K562 (cell line): Measurements from ENCODE around the gene HOXA5. TPM values are rescaled to one million over a fixed set of nuclear protein-coding genes. Genes with fewer than 3 reads are reported as not detected.

ENCODE experiments used
- ATAC-seq: fragments of 200-7000 bp; cut with Tn5 transposase; 3 replicates; pipeline ENCODE4 v1.9.1; 2020; ENCODE audit warnings: moderate library complexity
- BruUV-seq: library from RNA; stranded (reverse); fragments of 400-500 nt; replicated peaks from 2 replicates; lab custom pipeline; 2021; lab: Mats Ljungman, UMichigan
- CTCF ChIA-PET: fragments of 300-600 bp; formaldehyde crosslinking; extraction: SDS; loops from one replicate; lab custom pipeline; 2021; ENCODE audit warnings: low intra/inter-chr PET ratio; lab: Yijun Ruan, JAX
- POLR2A ChIA-PET: fragments of 300-600, 350-650 bp; sonication (Branson Sonifier 250); formaldehyde crosslinking; extraction: SDS; loops from one replicate; lab custom pipeline; 2021; ENCODE audit warnings: antibody characterized with exemption, inconsistent platforms; lab: Yijun Ruan, JAX
- DNase-seq, 4 experiments: peaks; one replicate each; pipeline versions ENCODE4 v3.0.0 to v3.0.0-alpha.2; 2011 to 2018; ENCODE audit warnings: low spot score in 3 of 4, mixed read lengths in 3 of 4; ENCODE audit errors: extremely low read depth in 1 of 4
- FAIRE-seq: peaks from 2 replicates; lab custom pipeline; 2011; peaks lifted over from hg19 to GRCh38; lab: Jason Lieb, UNC
- H2AFZ ChIP-seq: 2 replicates; pipeline ENCODE4 v1.6.0; 2011; ENCODE audit warnings: low read depth, low read length, control low read depth, inconsistent platforms
- H3K27ac ChIP-seq: fragments of 200-600 bp; 3 replicates; pipeline ENCODE4 v1.8.0; 2011; ENCODE audit warnings: low read depth, mild to moderate bottlenecking, control low read depth, inconsistent platforms, low read length, moderate library complexity, mixed read lengths; ENCODE audit errors: extremely low read depth
- H3K27me3 ChIP-seq, 2 experiments: fragments of 300-600 bp in 1 of 2; 2 replicates in 1 of 2; 3 replicates in 1 of 2; pipeline versions ENCODE4 v1.6.0 to v1.8.0; 2011; ENCODE audit warnings: inconsistent platforms in 2 of 2, low read length in 2 of 2, mild to moderate bottlenecking in 1 of 2, mixed read lengths in 1 of 2, moderate library complexity in 1 of 2; ENCODE audit not compliant: control insufficient read depth in 2 of 2, insufficient read depth in 2 of 2
- H3K36me3 ChIP-seq: fragments of 300-600 bp; 3 replicates; pipeline ENCODE4 v1.8.0; 2011; ENCODE audit warnings: mild to moderate bottlenecking, low read length, inconsistent platforms; ENCODE audit not compliant: control insufficient read depth, insufficient read depth
- H3K4me1 ChIP-seq, 2 experiments: fragments of 200-600 bp in 1 of 2; replicated peaks in 1 of 2; 2 replicates in 1 of 2; 3 replicates in 1 of 2; pipeline versions ENCODE4 v1.5.1 to v1.8.0; 2011; ENCODE audit warnings: inconsistent platforms in 2 of 2, low read length in 2 of 2, mild to moderate bottlenecking in 1 of 2, mixed read lengths in 1 of 2, moderate library complexity in 1 of 2; ENCODE audit not compliant: control insufficient read depth in 2 of 2, insufficient read depth in 2 of 2
- H3K4me2 ChIP-seq: 2 replicates; pipeline ENCODE4 v1.6.1; 2011; ENCODE audit warnings: low read length, control low read depth, inconsistent platforms, mixed read lengths; ENCODE audit not compliant: insufficient read depth
- H3K4me3 ChIP-seq: fragments of 200-600 bp; sonication (generic), shearing (Covaris generic); 2 replicates; pipeline ENCODE4 v1.5.1; 2016; ENCODE audit warnings: control low read depth, inconsistent platforms
- H3K79me2 ChIP-seq: fragments of 200-600 bp; 3 replicates; pipeline ENCODE4 v1.8.0; 2011; ENCODE audit warnings: low read length, inconsistent platforms; ENCODE audit not compliant: control insufficient read depth, insufficient read depth
- H3K9ac ChIP-seq, 2 experiments: 2 replicates each; pipeline versions ENCODE4 v1.6.0 to v1.6.1; 2011; ENCODE audit warnings: low read depth in 2 of 2, low read length in 2 of 2, control low read depth in 1 of 2, inconsistent platforms in 1 of 2, mild to moderate bottlenecking in 1 of 2, mixed read lengths in 1 of 2; ENCODE audit not compliant: insufficient read depth in 1 of 2
- H3K9me1 ChIP-seq: one replicate; pipeline ENCODE4 v1.6.0; 2011; ENCODE audit warnings: inconsistent platforms, mild to moderate bottlenecking, low read length, moderate library complexity; ENCODE audit not compliant: control insufficient read depth, insufficient read depth
- H3K9me3 ChIP-seq: replicated peaks from 2 replicates; pipeline ENCODE4 v1.5.1; 2011; ENCODE audit warnings: low read depth, low read length, inconsistent platforms; ENCODE audit not compliant: control insufficient read depth, insufficient read depth
- H4K20me1 ChIP-seq: replicated peaks from 2 replicates; pipeline ENCODE4 v1.6.1; 2011; ENCODE audit warnings: low read length, inconsistent platforms, mixed read lengths; ENCODE audit not compliant: control insufficient read depth, insufficient read depth
- FOXK1 ChIP-seq: sonication (generic); formaldehyde crosslinking; IDR thresholded peaks from 2 replicates; pipeline ENCODE4 v1.8.0; 2022; ENCODE audit warnings: missing genetic modification reagents, mild to moderate bottlenecking, borderline replicate concordance
- GATAD2A ChIP-seq: fragments of 450-650 bp; IDR thresholded peaks from 2 replicates; pipeline ENCODE4 v1.6.1; 2017
- HSF4 ChIP-seq: fragments of 250-450 bp; sonication (Bioruptor Pico); IDR thresholded peaks from 2 replicates; pipeline ENCODE4 v2.1.2; 2022; ENCODE audit warnings: mild to moderate bottlenecking, moderate library complexity, borderline replicate concordance
- MAFG ChIP-seq: fragments of 450-650 bp; conservative IDR thresholded peaks from 2 replicates; pipeline ENCODE4 v1.6.1; 2016; ENCODE audit warnings: missing genetic modification characterization, missing compliant biosample characterization
- SAP30 ChIP-seq: fragments of 200-600 bp; sonication (generic); IDR thresholded peaks from 2 replicates; pipeline ENCODE4 v1.6.1; 2012; ENCODE audit warnings: borderline replicate concordance, low read depth, mild to moderate bottlenecking, moderate library complexity, low read length, control low read depth, inconsistent platforms; ENCODE audit not compliant: insufficient read depth, poor library complexity, severe bottlenecking
- YY1 ChIP-seq, 3 experiments: IDR thresholded peaks; 2 replicates each; pipeline ENCODE4 v1.6.1; 2011; ENCODE audit warnings: low read length in 2 of 3, mild to moderate bottlenecking in 2 of 3, moderate library complexity in 2 of 3, borderline replicate concordance in 1 of 3, control low read depth in 1 of 3, low read depth in 1 of 3; ENCODE audit not compliant: insufficient read depth in 3 of 3, insufficient replicate concordance in 2 of 3, control insufficient read depth in 1 of 3, insufficient read length in 1 of 3; ENCODE audit errors: extremely low read depth in 1 of 3
- ZNF408 ChIP-seq: fragments of 250-450 bp; sonication (Bioruptor Pico); IDR thresholded peaks from 2 replicates; pipeline ENCODE4 v1.4.0; 2020; ENCODE audit warnings: low read depth, mild to moderate bottlenecking, moderate library complexity
- WGBS: fragments of 100-300 bp; shearing (Covaris generic); methylation state at CpG from one replicate; pipeline ENCODE4 v1.1.6; 2016; ENCODE audit warnings: low coverage, mixed read lengths; ENCODE audit not compliant: insufficient coverage; ENCODE audit errors: missing lambda C conversion rate; 5-methylcytosine and 5-hydroxymethylcytosine counted together
- in situ Hi-C: fragments of 300-500 bp; cut with MboI; formaldehyde crosslinking; loops from 4 replicates; pipeline ENCODE4 v1.15.0; 2018; ENCODE audit warnings: inconsistent platforms, mixed read lengths
- intact Hi-C: fragments of 100-400 bp; cut with micrococcal nuclease; formaldehyde crosslinking; loops from 2 replicates; pipeline ENCODE4 v1.14.2; 2022
- polyA plus RNA-seq, 8 experiments: library from polyadenylated mRNA; depleted of rRNA in 4 of 8; stranded (reverse) in 5 of 8; unstranded in 3 of 8; fragments of >200 nt; fragmentation: Nextera tagmentation in 2 of 8; fragmentation: Illumina TruSeq in 1 of 8; extraction: Ambion mirVana in 2 of 8; extraction: Trizol in 1 of 8; gene quantifications; 2 replicates each; pipeline versions ENCODE4 v1.2.1 to v1.2.3, GENCODE V29; 2011 to 2014; ENCODE audit warnings: inconsistent platforms in 1 of 8, missing spikeins in 1 of 8
- total RNA-seq, 7 experiments: library from RNA; depleted of rRNA in 6 of 7; stranded (reverse); fragments of >200 nt in 6 of 7; fragmentation: Illumina TruSeq in 2 of 7; extraction: Trizol in 2 of 7; gene quantifications; 2 replicates each; pipeline versions ENCODE4 v1.2.1 to v1.2.3, GENCODE V29; 2011 to 2021; ENCODE audit warnings: low replicate concordance in 1 of 7

Gene HOXA5
- total and polyA plus RNA-seq, 9 of the 15 experiments (the other 6 are each of a cell fraction or from before 2014, with no cell fraction given), result 0.13 TPM; not detected in 8

DNA sequence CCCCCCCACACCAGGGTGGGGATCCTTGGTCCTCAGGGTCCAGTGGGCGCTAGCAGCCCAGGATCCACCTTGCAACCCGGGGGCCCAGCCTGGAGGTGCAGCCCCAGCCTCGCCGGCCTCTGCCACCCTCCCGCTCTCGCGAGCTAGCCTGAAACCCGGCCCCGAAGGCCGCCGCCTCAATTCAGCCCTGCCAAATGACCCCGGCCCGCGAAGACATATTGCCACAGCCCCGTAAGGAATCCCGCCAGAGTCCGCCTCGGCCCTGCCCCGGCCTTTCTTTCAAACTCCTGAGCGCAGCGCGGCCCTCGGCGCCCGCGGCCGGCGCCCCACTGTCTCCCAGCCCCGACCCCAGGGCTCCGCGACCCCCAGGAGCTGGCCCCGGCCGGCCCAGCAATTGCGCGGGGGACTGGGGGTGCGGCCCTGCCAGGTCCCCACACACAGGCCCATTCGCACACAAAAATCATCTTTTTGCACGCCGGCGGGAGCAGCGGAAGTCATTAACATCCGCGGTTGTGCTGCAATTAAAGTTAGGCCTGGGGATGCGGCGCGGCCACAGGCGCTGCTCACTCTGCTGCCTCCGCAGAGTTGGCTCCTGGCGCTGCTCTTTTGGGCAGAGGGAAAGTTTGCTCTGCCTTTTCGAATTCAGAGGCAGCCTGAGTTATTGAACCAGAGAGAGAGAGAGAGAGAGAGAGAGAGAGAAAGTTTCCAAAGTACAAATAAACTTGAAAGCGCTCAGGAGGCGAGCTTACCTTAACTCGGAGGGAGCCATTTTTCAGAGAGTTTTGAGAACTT lies 4.0 kb downstream of the HOXA5 start:
- no peaks in the 10 kb centered on the region for H3K9me3 ChIP-seq
- no peaks in the 10 kb centered on the region for H3K79me2 ChIP-seq
- peaks cover 26 to 64% of the 10 kb centered on the region in 2 experiments for H3K27me3 ChIP-seq
- no peaks in the 10 kb centered on the region for H4K20me1 ChIP-seq
- DNase-seq, result no peak
- H3K4me2 ChIP-seq, result no peak overlapping the region
- CTCF ChIA-PET, result no interaction called here
- no peak for FAIRE-seq
- H3K36me3 ChIP-seq, result no peaks in the 10 kb centered on the region
- ATAC-seq, result no peak
- intact Hi-C loops (no loop called here), in situ Hi-C loops (loop anchor here (10.0 kb wide), 1 partner anchor 285 kb away; no protein-coding TSS in a partner anchor)
- H3K9ac ChIP-seq, result no peak overlapping the region
- H2AFZ ChIP-seq, result no peak overlapping the region
- POLR2A ChIA-PET, result interaction anchor here (0.6 to 0.8 kb wide), 2 partner anchors 11 to 1988 kb away, joined by 3 to 5 read pairs; no protein-coding TSS in a partner anchor
- H3K4me1 ChIP-seq, result peaks cover 7 to 8% of the 10 kb centered on the region in 2 experiments; a peak in 2 of 5 replicates
- H3K9me1 ChIP-seq, result no peaks in the 10 kb centered on the region
- WGBS, result 22% methylated on average over 25 of the region's 53 CpGs
- no peak overlapping the region for H3K4me3 ChIP-seq
- no peak overlapping the region for H3K27ac ChIP-seq
- no TSS peak for BruUV-seq
- TF ChIP-seq YY1 (IDR thresholded peaks at IDR 0.05; ENCODE audit: borderline replicate concordance in 1 of 3, control insufficient read depth in 1 of 3, extremely low read depth in 1 of 3, insufficient read depth in 3 of 3, insufficient read length in 1 of 3, insufficient replicate concordance in 2 of 3, low read depth in 1 of 3, low read length in 2 of 3) (no peak), MAFG (tag) (no peak), SAP30 (no peak), ZNF408 (CRISPR knock-in tag) (no peak), HSF4 (CRISPR knock-in tag) (no peak), FOXK1 (no peak), GATAD2A (no peak)
